ENCODE data around the gene CAMTA1.

DNA sequence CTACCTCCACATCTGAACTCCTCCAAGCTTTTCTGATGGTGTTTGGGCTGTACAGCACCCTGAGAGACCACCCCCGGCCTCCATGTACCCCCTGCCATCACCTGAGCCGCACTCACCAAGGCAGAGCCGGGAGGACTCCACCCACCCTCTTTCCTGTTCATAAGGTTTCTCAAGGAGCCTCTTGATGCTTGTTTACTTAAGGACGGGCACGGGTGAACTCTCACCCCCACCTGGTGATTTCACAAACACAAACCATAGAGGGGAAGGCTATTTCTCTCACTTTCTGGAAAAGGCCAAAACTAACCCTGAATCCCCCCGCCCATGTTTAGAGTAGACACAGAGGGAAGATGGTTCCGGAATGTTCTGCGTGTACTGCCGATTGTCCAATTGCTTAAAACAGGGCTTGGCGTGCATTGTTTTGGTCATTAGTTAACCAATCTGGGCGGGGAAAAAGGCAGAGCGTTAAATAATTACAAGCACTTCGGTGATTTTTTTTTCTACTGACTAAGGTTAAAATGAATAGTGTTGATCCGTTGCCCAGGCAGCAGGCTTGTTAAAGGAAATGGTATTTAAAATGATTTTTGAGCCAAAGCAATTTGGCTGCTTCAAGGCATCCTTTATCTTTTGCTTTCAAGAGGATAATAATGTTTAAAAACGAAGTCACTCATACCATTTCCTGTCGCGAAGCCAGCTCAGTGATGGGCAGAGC is 706.0 kb downstream of the CAMTA1 start:
- TF ChIP-seq, protein P1, sequence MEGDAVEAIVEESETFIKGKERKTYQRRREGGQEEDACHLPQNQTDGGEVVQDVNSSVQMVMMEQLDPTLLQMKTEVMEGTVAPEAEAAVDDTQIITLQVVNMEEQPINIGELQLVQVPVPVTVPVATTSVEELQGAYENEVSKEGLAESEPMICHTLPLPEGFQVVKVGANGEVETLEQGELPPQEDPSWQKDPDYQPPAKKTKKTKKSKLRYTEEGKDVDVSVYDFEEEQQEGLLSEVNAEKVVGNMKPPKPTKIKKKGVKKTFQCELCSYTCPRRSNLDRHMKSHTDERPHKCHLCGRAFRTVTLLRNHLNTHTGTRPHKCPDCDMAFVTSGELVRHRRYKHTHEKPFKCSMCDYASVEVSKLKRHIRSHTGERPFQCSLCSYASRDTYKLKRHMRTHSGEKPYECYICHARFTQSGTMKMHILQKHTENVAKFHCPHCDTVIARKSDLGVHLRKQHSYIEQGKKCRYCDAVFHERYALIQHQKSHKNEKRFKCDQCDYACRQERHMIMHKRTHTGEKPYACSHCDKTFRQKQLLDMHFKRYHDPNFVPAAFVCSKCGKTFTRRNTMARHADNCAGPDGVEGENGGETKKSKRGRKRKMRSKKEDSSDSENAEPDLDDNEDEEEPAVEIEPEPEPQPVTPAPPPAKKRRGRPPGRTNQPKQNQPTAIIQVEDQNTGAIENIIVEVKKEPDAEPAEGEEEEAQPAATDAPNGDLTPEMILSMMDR (conservative IDR thresholded peaks at IDR 0.05; ENCODE audit: low read depth, low read length) = no peak
- no peak for TF ChIP-seq EZH2 (IDR thresholded peaks at IDR 0.05; ENCODE audit: borderline replicate concordance, low read depth, low read length, poor library complexity, severe bottlenecking)

Measured in A673 (cell line).